Fibroblast of lung (primary cell): ENCODE results near the gene BRD2. TPM values are rescaled to one million over a fixed set of nuclear protein-coding genes. Genes with fewer than 3 reads are reported as not detected.

Experiments
- DNase-seq, 2 donors: peaks; one replicate each; pipeline versions ENCODE4 v3.0.0 to v3.0.0-alpha.2; 2010; ENCODE audit warnings: low read depth in 2 of 2
- H2AFZ ChIP-seq: 2 replicates; pipeline ENCODE4 v1.5.1; 2012; ENCODE audit warnings: low read length, control low read depth, inconsistent platforms
- H3K27ac ChIP-seq: 2 replicates; pipeline ENCODE4 v1.5.1; 2011; ENCODE audit warnings: low read length, control low read depth; ENCODE audit not compliant: insufficient read depth
- H3K27me3 ChIP-seq: 2 replicates; pipeline ENCODE4 v1.5.1; 2011; ENCODE audit warnings: mild to moderate bottlenecking, low read length; ENCODE audit not compliant: control insufficient read depth, insufficient read depth
- H3K36me3 ChIP-seq: 2 replicates; pipeline ENCODE4 v1.5.1; 2011; ENCODE audit warnings: low read length; ENCODE audit not compliant: control insufficient read depth, insufficient read depth
- H3K4me1 ChIP-seq: 2 replicates; pipeline ENCODE4 v1.5.1; 2011; ENCODE audit warnings: low read length; ENCODE audit not compliant: control insufficient read depth, insufficient read depth; ENCODE audit errors: extremely low read depth
- H3K4me2 ChIP-seq: 2 replicates; pipeline ENCODE4 v1.5.1; 2011; ENCODE audit warnings: low read length, control low read depth; ENCODE audit not compliant: insufficient read depth; ENCODE audit errors: extremely low read depth
- H3K4me3 ChIP-seq, 4 experiments: fragments of 200-600 bp in 1 of 4; sonication (generic) in 1 of 4; replicated peaks in 1 of 4; 2 replicates each; pipeline ENCODE4 v1.5.1; 2011 to 2016; ENCODE audit warnings: low read length in 4 of 4, low read depth in 3 of 4, mild to moderate bottlenecking in 3 of 4, control low read depth in 2 of 4, inconsistent platforms in 1 of 4, mixed read lengths in 1 of 4; ENCODE audit not compliant: insufficient read depth in 1 of 4; ENCODE audit errors: control extremely low read depth in 1 of 4
- H3K79me2 ChIP-seq: 2 replicates; pipeline ENCODE4 v1.5.1; 2012; ENCODE audit warnings: mild to moderate bottlenecking, low read length, inconsistent platforms; ENCODE audit not compliant: control insufficient read depth, insufficient read depth
- H3K9ac ChIP-seq: 2 replicates; pipeline ENCODE4 v1.5.1; 2011; ENCODE audit warnings: mild to moderate bottlenecking, low read length, control low read depth; ENCODE audit not compliant: insufficient read depth
- H3K9me3 ChIP-seq: 2 replicates; pipeline ENCODE4 v1.5.1; 2012; ENCODE audit warnings: low read depth, low read length; ENCODE audit not compliant: control insufficient read depth, insufficient read depth
- H4K20me1 ChIP-seq: 2 replicates; pipeline ENCODE4 v1.5.1; 2011; ENCODE audit warnings: low read length; ENCODE audit not compliant: control insufficient read depth, insufficient read depth; ENCODE audit errors: extremely low read depth
- CTCF ChIP-seq, 2 donors: IDR thresholded peaks in 1 of 2; conservative IDR thresholded peaks in 1 of 2; 1 replicate in 1 of 2; 2 replicates in 1 of 2; pipeline ENCODE4 v1.5.1; 2011 to 2012; ENCODE audit warnings: low read length in 2 of 2, control low read depth in 1 of 2, inconsistent platforms in 1 of 2, low read depth in 1 of 2, mild to moderate bottlenecking in 1 of 2
- EZH2 ChIP-seq: IDR thresholded peaks from 2 replicates; pipeline ENCODE4 v1.5.1; 2012; ENCODE audit warnings: low read length, control low read depth, mild to moderate bottlenecking; ENCODE audit errors: missing control alignments
- polyA plus RNA-seq, 2 donors: library from polyadenylated mRNA; depleted of rRNA in 1 of 2; stranded (reverse) in 1 of 2; unstranded in 1 of 2; fragments of >200 nt; gene quantifications; 2 replicates each; pipeline ENCODE4 v1.2.1, GENCODE V29; 2011 to 2012; ENCODE audit warnings: missing spikeins in 1 of 2
- total RNA-seq: library from RNA; depleted of rRNA; stranded (reverse); fragments of >200 nt; gene quantifications from 2 replicates; pipeline ENCODE4 v1.2.1, GENCODE V29; 2014

BRD2 gene
- total and polyA plus RNA-seq, 2 donors (not counting 1 experiment from before 2014, with no cell fraction given), result 75.6 to 126 TPM

GRCh38 chr6:32989368-32989767, 21.0 kb downstream of the BRD2 start:
- Histone ChIP-seq H3K79me2 (no peaks in the 10 kb centered on the region), H3K4me2 (no peak overlapping the region), H3K36me3 (no peaks in the 10 kb centered on the region), H3K27me3 (no peaks in the 10 kb centered on the region), H3K9ac (no peak overlapping the region), H3K4me3 (no peak overlapping the region), H4K20me1 (no peaks in the 10 kb centered on the region), H3K27ac (no peak overlapping the region), H2AFZ (no peak overlapping the region), H3K4me1 (no peaks in the 10 kb centered on the region), H3K9me3 (no peaks in the 10 kb centered on the region)
- DNase-seq, result no peak
- TF ChIP-seq EZH2, result no peak
- TF ChIP-seq CTCF (conservative IDR thresholded peaks at IDR 0.05 in 1 of 2, IDR thresholded peaks at IDR 0.05 in 1 of 2; ENCODE audit: low read depth in 1 of 2, low read length in 2 of 2), result no peak

- TF ChIP-seq EZH2 (no peak), CTCF (conservative IDR thresholded peaks at IDR 0.05 in 1 of 2, IDR thresholded peaks at IDR 0.05 in 1 of 2; ENCODE audit: low read depth in 1 of 2, low read length in 2 of 2) (no peak)
- H3K36me3 ChIP-seq, result no peaks in the 10 kb centered on the region
- no peaks in the 10 kb centered on the region for H3K4me1 ChIP-seq
- no peak overlapping the region for H3K9ac ChIP-seq
- no peaks in the 10 kb centered on the region for H3K79me2 ChIP-seq
- H3K27ac ChIP-seq, result no peak overlapping the region
- no peaks in the 10 kb centered on the region for H4K20me1 ChIP-seq
- no peak overlapping the region for H3K4me3 ChIP-seq
- H3K4me2 ChIP-seq, result no peak overlapping the region
- H3K9me3 ChIP-seq, result no peaks in the 10 kb centered on the region
- DNase-seq, result no peak
- H3K27me3 ChIP-seq, result peaks cover 6% of the 10 kb centered on the region
- H2AFZ ChIP-seq, result no peak overlapping the region
These were observed 23.6 kb downstream of the BRD2 start for GRCh38 chr6:32991972-32992371.

- no peak overlapping the region for H3K4me3 ChIP-seq
- TF ChIP-seq EZH2 (no peak), CTCF (conservative IDR thresholded peaks at IDR 0.05 in 1 of 2, IDR thresholded peaks at IDR 0.05 in 1 of 2; ENCODE audit: low read depth in 1 of 2, low read length in 2 of 2) (no peak)
- no peaks in the 10 kb centered on the region for H3K4me1 ChIP-seq
- no peaks in the 10 kb centered on the region for H4K20me1 ChIP-seq
- no peak overlapping the region for H3K4me2 ChIP-seq
- H2AFZ ChIP-seq, result no peak overlapping the region
- no peaks in the 10 kb centered on the region for H3K36me3 ChIP-seq
- H3K27me3 ChIP-seq, result peaks cover 8% of the 10 kb centered on the region
- no peaks in the 10 kb centered on the region for H3K9me3 ChIP-seq
- H3K9ac ChIP-seq, result no peak overlapping the region
- DNase-seq, result no peak
- no peaks in the 10 kb centered on the region for H3K79me2 ChIP-seq
- no peak overlapping the region for H3K27ac ChIP-seq
These were observed 25.1 kb downstream of the BRD2 start for GRCh38 chr6:32993363-32993973.
